OCI-LY7 (cell line): ENCODE data around the gene AGAP5. TPM values are rescaled to one million over a fixed set of nuclear protein-coding genes. Genes with fewer than 3 reads are reported as not detected.

Source experiments
- BruUV-seq: library from RNA; stranded (reverse); fragments of 400-500 nt; replicated peaks from 2 replicates; lab custom pipeline; 2021; lab: Mats Ljungman, UMichigan
- CTCF ChIA-PET: fragments of 300-600 bp; sonication (Branson Sonifier 250); formaldehyde crosslinking; loops from one replicate; lab custom pipeline; 2022; ENCODE audit warnings: antibody characterized with exemption; ENCODE audit not compliant: unreplicated experiment; lab: Charles Lee
- POLR2A ChIA-PET: fragments of 300-600 bp; sonication (Branson Sonifier 250); formaldehyde crosslinking; loops from one replicate; lab custom pipeline; 2022; ENCODE audit warnings: antibody characterized with exemption; lab: Charles Lee
- DNase-seq: peaks from one replicate; pipeline ENCODE4 v3.0.0-alpha.2; 2015; ENCODE audit warnings: low spot score
- H2AFZ ChIP-seq: fragments of 200-600 bp; sonication (generic), shearing (Covaris generic); 2 replicates; pipeline ENCODE4 v1.6.1; 2014; ENCODE audit warnings: mild to moderate bottlenecking, antibody characterized with exemption, low read length, moderate library complexity
- H3K27ac ChIP-seq: fragments of 200-600 bp; sonication (generic); 2 replicates; pipeline ENCODE4 v1.5.1; 2014; ENCODE audit warnings: mixed run types, low read depth, mild to moderate bottlenecking, moderate library complexity, low read length, inconsistent platforms; ENCODE audit not compliant: poor library complexity, severe bottlenecking
- H3K36me3 ChIP-seq: fragments of 200-600 bp; sonication (generic); 2 replicates; pipeline ENCODE4 v1.6.1; 2014; ENCODE audit warnings: mild to moderate bottlenecking, antibody characterized with exemption, low read length, moderate library complexity, mixed read lengths; ENCODE audit not compliant: insufficient read depth
- H3K4me1 ChIP-seq: fragments of 200-600 bp; sonication (generic); 2 replicates; pipeline ENCODE4 v1.5.1; 2014; ENCODE audit warnings: mild to moderate bottlenecking, low read length; ENCODE audit not compliant: insufficient read depth, poor library complexity, severe bottlenecking
- H3K4me2 ChIP-seq: fragments of 200-600 bp; sonication (generic); 2 replicates; pipeline ENCODE4 v1.6.1; 2014; ENCODE audit warnings: mild to moderate bottlenecking, low read length
- H3K4me3 ChIP-seq: fragments of 200-600 bp; sonication (generic); 2 replicates; pipeline ENCODE4 v1.5.1; 2014; ENCODE audit warnings: mild to moderate bottlenecking, low read depth, low read length; ENCODE audit not compliant: poor library complexity, severe bottlenecking
- H3K79me2 ChIP-seq: fragments of 200-600 bp; sonication (generic); 2 replicates; pipeline ENCODE4 v1.6.1; 2016; ENCODE audit warnings: low read depth, mild to moderate bottlenecking, low read length, moderate library complexity, mixed read lengths; ENCODE audit not compliant: insufficient read depth
- H3K9me2 ChIP-seq: fragments of 200-600 bp; sonication (generic); 2 replicates; pipeline ENCODE4 v1.6.1; 2016; ENCODE audit warnings: mild to moderate bottlenecking, low read length, mixed read lengths; ENCODE audit not compliant: insufficient read depth
- H3K9me3 ChIP-seq: fragments of 200-600 bp; sonication (generic); 2 replicates; pipeline ENCODE4 v1.6.1; 2014; ENCODE audit warnings: mild to moderate bottlenecking, mixed run types, low read length, mixed read lengths
- H4K20me1 ChIP-seq: fragments of 200-600 bp; sonication (generic); 2 replicates; pipeline ENCODE4 v1.6.1; 2014; ENCODE audit warnings: mild to moderate bottlenecking, antibody characterized with exemption, low read length, moderate library complexity, mixed read lengths; ENCODE audit not compliant: insufficient read depth
- CTCF ChIP-seq: fragments of 200-600 bp; sonication (generic); conservative IDR thresholded peaks from 2 replicates; pipeline ENCODE4 v1.5.1; 2014; ENCODE audit warnings: mild to moderate bottlenecking, antibody characterized with exemption, low read length, moderate library complexity, mixed read lengths
- EZH2phosphoT487 ChIP-seq: fragments of 200-600 bp; sonication (generic); IDR thresholded peaks from 2 replicates; pipeline ENCODE4 v1.6.1; 2018; ENCODE audit warnings: low read depth, borderline replicate concordance, mild to moderate bottlenecking, mixed run types, antibody characterized with exemption, low read length, moderate library complexity, mixed read lengths
- intact Hi-C: fragments of 100-400 bp; cut with micrococcal nuclease; formaldehyde crosslinking; loops from one replicate; pipeline ENCODE4 v1.10.0; 2022; ENCODE audit not compliant: unreplicated experiment
- total RNA-seq, 2 experiments: library from RNA; depleted of rRNA in 1 of 2; stranded (reverse); fragments of >200 nt in 1 of 2; shearing (Covaris generic) in 1 of 2; gene quantifications; 2 replicates each; pipeline ENCODE4 v1.2.3, GENCODE V29; 2014 to 2022

The AGAP5 gene
- total RNA-seq, 2 experiments from 2014 or later: 4.6 to 9.9 TPM

DNA sequence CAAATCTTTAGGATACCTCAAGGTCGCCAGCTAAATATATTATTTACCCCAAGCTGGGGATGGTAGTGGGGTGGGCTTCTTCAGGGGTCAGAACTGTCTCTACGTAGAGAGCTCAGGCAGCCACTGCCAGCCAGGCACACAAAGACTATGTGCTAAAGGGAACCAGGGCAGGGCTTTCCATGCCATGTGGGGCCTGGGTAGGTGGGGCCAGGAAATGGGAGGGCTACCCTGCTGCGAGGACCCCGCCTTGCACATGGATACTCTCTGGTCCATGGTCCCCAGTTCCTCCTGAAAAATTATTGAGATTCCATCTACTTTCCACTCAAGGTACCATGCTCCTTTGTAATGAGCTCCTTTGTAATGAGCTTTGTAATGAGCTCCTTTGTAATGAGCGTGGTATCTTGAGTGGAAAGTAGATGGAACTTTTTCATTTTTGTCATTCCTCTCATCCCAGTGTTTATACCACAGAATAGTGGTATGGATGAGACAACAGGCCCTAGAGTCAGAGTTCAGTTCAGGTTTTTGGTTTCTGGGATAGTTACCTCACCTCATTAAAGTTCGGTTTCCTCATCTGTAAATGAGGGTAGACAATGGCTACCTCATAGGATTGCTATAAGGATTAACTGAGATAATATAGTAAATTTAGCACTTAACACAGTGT lies 47.9 kb downstream of the AGAP5 start:
- Histone ChIP-seq H4K20me1 (no peaks in the 10 kb centered on the region), H2AFZ (no peak overlapping the region), H3K9me3 (no peaks in the 10 kb centered on the region), H3K27ac (no peak overlapping the region), H3K4me3 (no peak overlapping the region), H3K9me2 (no peaks in the 10 kb centered on the region), H3K36me3 (no peaks in the 10 kb centered on the region), H3K79me2 (no peaks in the 10 kb centered on the region), H3K4me2 (no peak overlapping the region), H3K4me1 (no peaks in the 10 kb centered on the region)
- ChIA-PET POLR2A (interaction anchor here (0.5 to 0.6 kb wide), 2 partner anchors 233 to 688 kb away, joined by 3 to 7 read pairs; no protein-coding TSS in a partner anchor), CTCF (no interaction called here)
- no peak for DNase-seq
- BruUV-seq: no TSS peak
- intact Hi-C loops: no loop called here
- no peak for TF ChIP-seq CTCF
- TF ChIP-seq EZH2phosphoT487: no peak

DNA sequence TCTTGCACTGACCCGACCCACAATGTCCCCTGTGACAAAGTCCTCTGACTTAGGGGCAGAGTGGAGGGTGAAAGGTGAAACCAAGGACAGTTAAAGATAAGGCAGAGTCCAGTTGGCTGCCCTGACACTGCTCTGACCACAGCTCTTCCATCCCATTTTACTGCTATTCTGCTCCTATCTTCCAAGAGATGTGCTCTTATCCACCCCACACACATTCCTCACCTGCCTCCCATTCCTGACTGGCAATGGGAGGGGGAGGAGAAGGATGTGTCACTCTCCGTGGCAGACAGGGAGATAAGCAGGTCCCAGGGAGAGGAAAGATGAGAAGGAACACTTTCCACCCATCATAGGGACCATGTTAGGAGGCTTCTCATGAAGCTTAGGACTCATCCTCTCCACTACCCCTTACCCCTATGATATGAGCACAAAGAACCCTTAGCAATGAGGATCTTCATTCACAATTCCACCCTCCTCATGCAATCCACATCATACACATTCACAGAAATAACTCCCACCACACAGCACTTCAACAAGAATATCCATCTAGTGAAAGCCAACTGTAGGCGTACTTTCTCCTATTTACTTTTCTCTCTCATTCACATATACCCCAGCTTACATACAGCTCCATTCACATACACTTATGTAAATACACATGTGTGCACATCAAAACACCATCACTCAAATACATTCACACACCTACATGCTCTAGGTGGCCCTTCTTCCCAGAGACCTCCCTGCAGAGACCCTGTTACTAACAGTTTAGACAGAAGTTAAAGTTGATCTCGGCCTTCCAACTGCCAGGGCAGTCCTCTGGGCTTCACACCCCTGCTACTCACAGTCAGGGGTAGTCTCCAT lies 48.7 kb downstream of the AGAP5 start:
- Histone ChIP-seq H4K20me1 (no peaks in the 10 kb centered on the region), H3K9me3 (no peaks in the 10 kb centered on the region), H3K36me3 (no peaks in the 10 kb centered on the region), H3K27ac (no peak overlapping the region), H2AFZ (no peak overlapping the region), H3K79me2 (no peaks in the 10 kb centered on the region), H3K4me1 (no peaks in the 10 kb centered on the region), H3K9me2 (no peaks in the 10 kb centered on the region), H3K4me3 (no peak overlapping the region), H3K4me2 (no peak overlapping the region)
- POLR2A ChIA-PET: interaction anchor here (0.5 kb wide), 2 partner anchors 232 to 236 kb away, joined by 5 to 7 read pairs; no protein-coding TSS in a partner anchor
- intact Hi-C loops: no loop called here
- TF ChIP-seq EZH2phosphoT487 (no peak), CTCF (no peak)
- no TSS peak for BruUV-seq
- no peak for DNase-seq
- CTCF ChIA-PET: no interaction called here
